B cell (primary cell): ENCODE results near the gene TESK2. TPM values are rescaled to one million over a fixed set of nuclear protein-coding genes. Genes with fewer than 3 reads are reported as not detected.

Experiments used
- ATAC-seq: fragments of 200-7000 bp; cut with Tn5 transposase; one replicate; pipeline ENCODE4 v1.10.0; 2021; ENCODE audit warnings: low read depth, mild to moderate bottlenecking, moderate number of reproducible peaks, moderate library complexity
- CTCF ChIA-PET: fragments of 350-600 bp; sonication (Branson Sonifier 250); formaldehyde crosslinking; loops from one replicate; lab custom pipeline; 2021; ENCODE audit warnings: antibody characterized with exemption, inconsistent platforms; lab: Charles Lee
- POLR2A ChIA-PET: fragments of 350-600 bp; sonication (Branson Sonifier 250); formaldehyde crosslinking; loops from one replicate; lab custom pipeline; 2021; ENCODE audit warnings: antibody characterized with exemption; lab: Charles Lee
- DNase-seq: peaks from one replicate; pipeline ENCODE4 v3.0.0; 2013
- H2AFZ ChIP-seq: 2 replicates; pipeline ENCODE4 v1.6.1; 2012; ENCODE audit warnings: mild to moderate bottlenecking, low read depth, low read length; ENCODE audit not compliant: insufficient read depth, poor library complexity, severe bottlenecking
- H3K27ac ChIP-seq, 2 donors: 1 replicate in 1 of 2; 2 replicates in 1 of 2; pipeline ENCODE4 v1.5.1; 2012 to 2013; ENCODE audit warnings: low read length in 2 of 2, mild to moderate bottlenecking in 2 of 2, moderate library complexity in 1 of 2
- H3K27me3 ChIP-seq, 4 experiments: fragments of 200-600 bp in 1 of 4; sonication (generic) in 1 of 4; replicated peaks in 1 of 4; 1 replicate in 2 of 4; 2 replicates in 2 of 4; pipeline versions ENCODE4 v1.6.1 to v1.7.0; 2013 to 2016; ENCODE audit warnings: low read length in 3 of 4, mild to moderate bottlenecking in 2 of 4, mixed read lengths in 1 of 4, moderate library complexity in 1 of 4; ENCODE audit not compliant: insufficient read depth in 4 of 4, control insufficient read depth in 3 of 4; ENCODE audit errors: control extremely low read depth in 1 of 4
- H3K36me3 ChIP-seq, 2 experiments: replicated peaks in 1 of 2; 1 replicate in 1 of 2; 2 replicates in 1 of 2; pipeline versions ENCODE4 v1.6.1 to v1.7.1; 2013; ENCODE audit warnings: low read length in 1 of 2; ENCODE audit not compliant: insufficient read depth in 2 of 2, control insufficient read depth in 1 of 2; ENCODE audit errors: control extremely low read depth in 1 of 2, extremely low read depth in 1 of 2
- H3K4me1 ChIP-seq, 2 donors: fragments of 200-600 bp in 1 of 2; sonication (generic) in 1 of 2; 1 replicate in 1 of 2; 2 replicates in 1 of 2; pipeline versions ENCODE4 v1.5.1 to v1.6.1; 2013 to 2017; ENCODE audit warnings: low read length in 2 of 2; ENCODE audit not compliant: control insufficient read depth in 2 of 2, insufficient read depth in 2 of 2
- H3K4me2 ChIP-seq: replicated peaks from 2 replicates; pipeline ENCODE3; 2012; ENCODE audit warnings: mild to moderate bottlenecking, low read depth, low read length; ENCODE audit not compliant: poor library complexity, severe bottlenecking
- H3K4me3 ChIP-seq, 5 experiments: fragments of 200-600 bp in 1 of 5; sonication (generic) in 1 of 5; 1 replicate in 3 of 5; 2 replicates in 2 of 5; pipeline versions ENCODE4 v1.5.1 to v1.7.0; 2011 to 2016; ENCODE audit warnings: low read length in 4 of 5, mild to moderate bottlenecking in 4 of 5, low read depth in 2 of 5, control low read depth in 1 of 5, moderate library complexity in 1 of 5; ENCODE audit not compliant: insufficient read depth in 1 of 5; ENCODE audit errors: control extremely low read depth in 1 of 5, extremely low read depth in 1 of 5
- H3K79me2 ChIP-seq: fragments of 200-600 bp; sonication (generic); one replicate; pipeline ENCODE4 v1.6.0; 2016; ENCODE audit warnings: low read length; ENCODE audit not compliant: control insufficient read depth, insufficient read depth
- H3K9ac ChIP-seq: fragments of 200-600 bp; sonication (generic); 2 replicates; pipeline ENCODE4 v1.6.1; 2017; ENCODE audit warnings: mild to moderate bottlenecking, low read length, moderate library complexity
- H3K9me3 ChIP-seq, 3 donors: one replicate each; pipeline versions ENCODE4 v1.6.1 to v1.7.1; 2013; ENCODE audit warnings: low read length in 2 of 3; ENCODE audit not compliant: control insufficient read depth in 2 of 3, insufficient read depth in 1 of 3; ENCODE audit errors: control extremely low read depth in 1 of 3
- H4K20me1 ChIP-seq: 2 replicates; pipeline ENCODE4 v1.6.0; 2012; ENCODE audit warnings: mild to moderate bottlenecking, low read length; ENCODE audit not compliant: insufficient read depth, control insufficient read depth, poor library complexity, severe bottlenecking
- H3K27ac Mint-ChIP-seq: one replicate; pipeline ENCODE4 v1.8.0; 2021; ENCODE audit warnings: mixed read lengths
- H3K27me3 Mint-ChIP-seq: one replicate; pipeline ENCODE4 v1.8.0; 2021; ENCODE audit warnings: mixed read lengths
- H3K4me1 Mint-ChIP-seq: one replicate; pipeline ENCODE4 v1.8.0; 2021; ENCODE audit warnings: mixed read lengths
- H3K4me3 Mint-ChIP-seq: one replicate; pipeline ENCODE4 v1.8.0; 2021; ENCODE audit warnings: mixed read lengths
- H3K9me3 Mint-ChIP-seq: one replicate; pipeline ENCODE4 v1.8.0; 2022; ENCODE audit warnings: mixed read lengths; ENCODE audit not compliant: insufficient read depth
- EZH2 ChIP-seq: IDR thresholded peaks from 2 replicates; pipeline ENCODE4 v1.6.1; 2012; ENCODE audit warnings: borderline replicate concordance, low read depth, mild to moderate bottlenecking, moderate library complexity, low read length; ENCODE audit not compliant: insufficient read depth, poor library complexity, severe bottlenecking
- WGBS: methylation state at CpG from one replicate; pipeline ENCODE4 v1.1.5; 2013; ENCODE audit warnings: missing lambda C conversion rate; ENCODE audit not compliant: insufficient coverage; 5-methylcytosine and 5-hydroxymethylcytosine counted together
- intact Hi-C: fragments of 100-400 bp; cut with micrococcal nuclease; formaldehyde crosslinking; loops from one replicate; pipeline ENCODE4 v1.10.0; 2022
- polyA plus RNA-seq: library from polyadenylated mRNA; depleted of rRNA; stranded (reverse); fragments of >200 nt; gene quantifications from 2 replicates; pipeline ENCODE4 v1.2.3, GENCODE V29; 2012
- total RNA-seq, 2 donors: library from RNA; stranded (reverse); fragments of 120-200 nt in 1 of 2; gene quantifications; 1 replicate in 1 of 2; 2 replicates in 1 of 2; pipeline versions ENCODE4 v1.2.3 to v1.2.4, GENCODE V29; 2013 to 2022
- TF ChIP-seq, protein P1 (sequence below): fragments of 200-600 bp; IDR thresholded peaks from one replicate; pipeline ENCODE4 v1.8.0; 2022; ENCODE audit warnings: antibody characterized with exemption, mild to moderate bottlenecking

The TESK2 gene
- total and polyA plus RNA-seq, 2 donors (not counting 1 experiment from before 2014, with no cell fraction given), result 21.7 to 27.0 TPM

DNA sequence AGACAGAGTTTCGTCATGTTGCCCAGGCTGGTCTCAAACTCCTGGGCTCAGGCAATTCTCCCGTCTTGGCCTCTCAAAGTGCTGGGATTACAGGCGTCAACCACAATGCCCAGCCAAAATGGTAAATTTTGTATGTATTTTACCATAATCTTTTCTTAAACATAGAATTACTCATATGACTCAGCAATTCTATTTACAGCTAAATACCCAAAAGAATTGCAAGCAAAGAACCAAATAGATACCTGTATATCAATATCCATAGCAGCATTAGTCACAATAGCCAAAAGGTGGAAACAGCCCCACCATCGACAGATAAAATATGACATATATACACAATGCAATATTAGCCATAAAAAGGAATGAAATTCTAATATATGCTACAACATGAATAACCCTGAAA is 36.5 kb downstream of the TESK2 start:
- H3K9me3 ChIP-seq, result no peaks in the 10 kb centered on the region
- no peak overlapping the region for H3K27ac ChIP-seq
- ATAC-seq, result no peak
- peaks cover 3 to 5% of the 10 kb centered on the region in 2 experiments for H3K36me3 ChIP-seq
- H3K4me3 Mint-ChIP-seq, result no peak overlapping the region
- no peak overlapping the region for H3K9ac ChIP-seq
- no peaks in the 10 kb centered on the region for H3K27me3 ChIP-seq
- no peaks in the 10 kb centered on the region for H3K27me3 Mint-ChIP-seq
- WGBS, result no CpG with 5 or more reads among the region's 4 CpGs
- no peak overlapping the region for H2AFZ ChIP-seq
- H3K4me3 ChIP-seq, result no peak overlapping the region
- no peak overlapping the region for H3K27ac Mint-ChIP-seq
- no peaks in the 10 kb centered on the region for H3K4me1 ChIP-seq
- peaks cover 17% of the 10 kb centered on the region for H3K79me2 ChIP-seq
- no peak for DNase-seq
- intact Hi-C loops, result no loop called here
- H3K4me2 ChIP-seq, result no peak overlapping the region
- TF ChIP-seq EZH2, result no peak
- TF ChIP-seq, protein P1, sequence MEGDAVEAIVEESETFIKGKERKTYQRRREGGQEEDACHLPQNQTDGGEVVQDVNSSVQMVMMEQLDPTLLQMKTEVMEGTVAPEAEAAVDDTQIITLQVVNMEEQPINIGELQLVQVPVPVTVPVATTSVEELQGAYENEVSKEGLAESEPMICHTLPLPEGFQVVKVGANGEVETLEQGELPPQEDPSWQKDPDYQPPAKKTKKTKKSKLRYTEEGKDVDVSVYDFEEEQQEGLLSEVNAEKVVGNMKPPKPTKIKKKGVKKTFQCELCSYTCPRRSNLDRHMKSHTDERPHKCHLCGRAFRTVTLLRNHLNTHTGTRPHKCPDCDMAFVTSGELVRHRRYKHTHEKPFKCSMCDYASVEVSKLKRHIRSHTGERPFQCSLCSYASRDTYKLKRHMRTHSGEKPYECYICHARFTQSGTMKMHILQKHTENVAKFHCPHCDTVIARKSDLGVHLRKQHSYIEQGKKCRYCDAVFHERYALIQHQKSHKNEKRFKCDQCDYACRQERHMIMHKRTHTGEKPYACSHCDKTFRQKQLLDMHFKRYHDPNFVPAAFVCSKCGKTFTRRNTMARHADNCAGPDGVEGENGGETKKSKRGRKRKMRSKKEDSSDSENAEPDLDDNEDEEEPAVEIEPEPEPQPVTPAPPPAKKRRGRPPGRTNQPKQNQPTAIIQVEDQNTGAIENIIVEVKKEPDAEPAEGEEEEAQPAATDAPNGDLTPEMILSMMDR, result no peak
- CTCF ChIA-PET, result no interaction called here
- no peaks in the 10 kb centered on the region for H4K20me1 ChIP-seq
- no peaks in the 10 kb centered on the region for H3K9me3 Mint-ChIP-seq
- peaks cover 8% of the 10 kb centered on the region for H3K4me1 Mint-ChIP-seq
- POLR2A ChIA-PET, result no interaction called here

DNA sequence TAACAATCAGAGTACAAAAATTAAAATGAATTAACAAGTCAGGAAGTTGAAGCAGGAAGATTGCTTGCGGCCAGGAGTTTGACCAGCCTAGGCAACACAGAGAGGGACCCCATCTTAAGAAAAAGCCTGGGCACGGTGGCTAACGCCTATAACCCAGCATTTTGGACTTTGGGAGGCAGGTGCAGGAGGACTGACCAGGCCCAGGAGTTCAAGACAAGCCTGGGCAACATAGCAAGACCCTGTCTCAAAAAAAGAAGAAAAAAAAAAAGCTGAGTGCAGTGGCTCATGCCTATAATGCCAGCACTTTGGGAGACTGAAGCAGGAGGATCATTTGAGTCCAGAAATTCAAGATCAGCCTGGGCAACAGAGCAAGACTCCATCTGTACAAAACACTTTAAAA is 38.5 kb downstream of the TESK2 start:
- Histone ChIP-seq H3K27ac (no peak overlapping the region), H2AFZ (no peak overlapping the region), H3K9me3 (no peaks in the 10 kb centered on the region), H3K27me3 (no peaks in the 10 kb centered on the region), H3K4me3 (no peak overlapping the region), H3K79me2 (peaks cover 21% of the 10 kb centered on the region), H3K36me3 (peaks cover 3 to 5% of the 10 kb centered on the region in 2 experiments), H3K4me2 (no peak overlapping the region), H4K20me1 (no peaks in the 10 kb centered on the region), H3K9ac (no peak overlapping the region), H3K4me1 (no peaks in the 10 kb centered on the region)
- Mint-ChIP-seq H3K4me3 (no peak overlapping the region), H3K27me3 (no peaks in the 10 kb centered on the region), H3K27ac (no peak overlapping the region), H3K4me1 (peaks cover 5% of the 10 kb centered on the region), H3K9me3 (no peaks in the 10 kb centered on the region)
- ChIA-PET POLR2A (interaction anchor here (0.7 kb wide), 1 partner anchor 59 kb away, joined by 5 read pairs; no protein-coding TSS in a partner anchor), CTCF (no interaction called here)
- intact Hi-C loops, result no loop called here
- TF ChIP-seq EZH2, result no peak
- TF ChIP-seq, protein P1, result no peak
- ATAC-seq (no peak), DNase-seq (no peak)
- 96% methylated on average over 3 of the region's 3 CpGs for WGBS
